Activated CD4-positive, alpha-beta T cell treated with anti-CD3 and anti-CD28 coated beads for 36 hours (primary cell): ENCODE data around the gene CPNE8. TPM values are rescaled to one million over a fixed set of nuclear protein-coding genes. Genes with fewer than 3 reads are reported as not detected.

Experiments used
- ATAC-seq: fragments of 200-7000 bp; cut with Tn5 transposase; one replicate; pipeline ENCODE4 v1.10.0; 2021; ENCODE audit warnings: mild to moderate bottlenecking, moderate library complexity
- CTCF ChIA-PET: fragments of 350-600 bp; sonication (Branson Sonifier 250); formaldehyde crosslinking; loops from one replicate; lab custom pipeline; 2021; ENCODE audit warnings: antibody characterized with exemption; lab: Charles Lee
- POLR2A ChIA-PET: fragments of 350-600 bp; sonication (Branson Sonifier 250); formaldehyde crosslinking; loops from one replicate; lab custom pipeline; 2021; ENCODE audit warnings: antibody characterized with exemption, inconsistent platforms; lab: Charles Lee
- DNase-seq: peaks from one replicate; pipeline ENCODE4 v3.0.0-alpha.2; 2020
- H3K27ac Mint-ChIP-seq: one replicate; pipeline ENCODE4 v1.8.0; 2021; ENCODE audit warnings: mixed read lengths
- H3K27me3 Mint-ChIP-seq: one replicate; pipeline ENCODE4 v1.8.0; 2021; ENCODE audit warnings: mixed read lengths
- H3K36me3 Mint-ChIP-seq: one replicate; pipeline ENCODE4 v1.8.0; 2021; ENCODE audit warnings: low read depth, mixed read lengths
- H3K4me1 Mint-ChIP-seq: one replicate; pipeline ENCODE4 v1.8.0; 2021; ENCODE audit warnings: mixed read lengths
- H3K4me3 Mint-ChIP-seq: one replicate; pipeline ENCODE4 v1.8.0; 2021; ENCODE audit warnings: mild to moderate bottlenecking, moderate library complexity, mixed read lengths
- H3K9me3 Mint-ChIP-seq: one replicate; pipeline ENCODE4 v1.8.0; 2021; ENCODE audit warnings: low read depth, mixed read lengths
- intact Hi-C, 2 experiments: fragments of 100-400 bp; cut with DNase I in 1 of 2; cut with micrococcal nuclease in 1 of 2; formaldehyde crosslinking; loops; one replicate each; pipeline versions ENCODE4 v1.14.2 to v1.15.1; 2022 to 2024; cut with DNase I, micrococcal nuclease
- total RNA-seq, 2 experiments: library from RNA; stranded (reverse); gene quantifications; one replicate each; pipeline ENCODE4 v1.2.3, GENCODE V29; 2021

CPNE8 gene
- total RNA-seq, 2 experiments from 2014 or later: 3.0 to 4.6 TPM

GRCh38 chr12:38823314-38823713 lies 82.1 kb downstream of the CPNE8 start:
- no peak overlapping the region for H3K4me3 Mint-ChIP-seq
- ATAC-seq (no peak), DNase-seq (no peak)
- H3K9me3 Mint-ChIP-seq: peaks cover 2% of the 10 kb centered on the region
- H3K27me3 Mint-ChIP-seq: no peaks in the 10 kb centered on the region
- no peak overlapping the region for H3K27ac Mint-ChIP-seq
- no peaks in the 10 kb centered on the region for H3K4me1 Mint-ChIP-seq
- intact Hi-C loops: no loop called here
- H3K36me3 Mint-ChIP-seq: no peaks in the 10 kb centered on the region
- POLR2A ChIA-PET: no interaction called here
- CTCF ChIA-PET: interaction anchor here (1.1 kb wide), 1 partner anchor 14 kb away, joined by 3 read pairs; no protein-coding TSS in a partner anchor

- H3K4me1 Mint-ChIP-seq: no peaks in the 10 kb centered on the region
- H3K27me3 Mint-ChIP-seq: no peaks in the 10 kb centered on the region
- DNase-seq (no peak), ATAC-seq (no peak)
- H3K4me3 Mint-ChIP-seq: no peak overlapping the region
- no peak overlapping the region for H3K27ac Mint-ChIP-seq
- intact Hi-C loops: no loop called here
- H3K9me3 Mint-ChIP-seq: peaks cover 3% of the 10 kb centered on the region
- H3K36me3 Mint-ChIP-seq: peaks cover under 1% of the 10 kb centered on the region
- ChIA-PET CTCF (no interaction called here), POLR2A (no interaction called here)
Observed at GRCh38 chr12:38817942-38818341, 87.4 kb downstream of the CPNE8 start.

- H3K27ac Mint-ChIP-seq: no peak overlapping the region
- ChIA-PET POLR2A (no interaction called here), CTCF (no interaction called here)
- DNase-seq (no peak), ATAC-seq (no peak)
- no peaks in the 10 kb centered on the region for H3K4me1 Mint-ChIP-seq
- H3K4me3 Mint-ChIP-seq: no peak overlapping the region
- peaks cover 20% of the 10 kb centered on the region for H3K9me3 Mint-ChIP-seq
- intact Hi-C loops: no loop called here
- H3K27me3 Mint-ChIP-seq: no peaks in the 10 kb centered on the region
- peaks cover 13% of the 10 kb centered on the region for H3K36me3 Mint-ChIP-seq
Observed at GRCh38 chr12:38813923-38814322, 91.5 kb downstream of the CPNE8 start.

DNA sequence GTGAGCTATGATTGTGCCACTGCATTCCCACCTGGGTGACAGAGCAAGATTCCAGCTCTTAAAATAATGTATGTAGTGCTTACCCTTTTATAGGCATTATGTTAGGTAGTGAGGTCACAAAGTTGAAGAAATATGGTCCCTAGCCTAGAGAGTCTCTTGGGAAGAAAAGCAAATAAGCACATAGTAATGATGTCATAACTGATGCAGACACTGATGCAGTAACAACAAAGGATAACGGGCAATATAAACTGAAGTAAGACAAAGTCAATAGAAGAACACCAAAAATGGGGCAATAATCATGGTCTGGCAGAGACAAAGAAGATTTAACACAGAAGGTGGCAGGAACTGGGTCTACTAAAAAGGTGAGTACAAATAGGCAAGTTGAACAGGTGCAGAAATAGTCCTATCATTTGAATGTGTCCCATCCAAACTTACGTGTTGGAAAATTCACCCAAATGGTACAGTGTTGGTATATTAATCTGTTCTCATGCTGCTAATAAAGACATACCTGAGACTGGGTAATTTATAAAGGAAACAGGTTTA lies 93.5 kb downstream of the CPNE8 start:
- Mint-ChIP-seq H3K36me3 (peaks cover 13% of the 10 kb centered on the region), H3K27ac (no peak overlapping the region), H3K9me3 (peaks cover 20% of the 10 kb centered on the region), H3K4me1 (no peaks in the 10 kb centered on the region), H3K27me3 (no peaks in the 10 kb centered on the region), H3K4me3 (no peak overlapping the region)
- DNase-seq: no peak
- ChIA-PET CTCF (no interaction called here), POLR2A (no interaction called here)
- no peak for ATAC-seq
- intact Hi-C loops: no loop called here

- Mint-ChIP-seq H3K27me3 (no peaks in the 10 kb centered on the region), H3K4me3 (no peak overlapping the region), H3K4me1 (no peaks in the 10 kb centered on the region), H3K9me3 (peaks cover 20% of the 10 kb centered on the region), H3K36me3 (peaks cover 13% of the 10 kb centered on the region), H3K27ac (no peak overlapping the region)
- ATAC-seq (no peak), DNase-seq (no peak)
- ChIA-PET CTCF (no interaction called here), POLR2A (no interaction called here)
- intact Hi-C loops: no loop called here
Observed at GRCh38 chr12:38809832-38810231, 95.6 kb downstream of the CPNE8 start.

DNA sequence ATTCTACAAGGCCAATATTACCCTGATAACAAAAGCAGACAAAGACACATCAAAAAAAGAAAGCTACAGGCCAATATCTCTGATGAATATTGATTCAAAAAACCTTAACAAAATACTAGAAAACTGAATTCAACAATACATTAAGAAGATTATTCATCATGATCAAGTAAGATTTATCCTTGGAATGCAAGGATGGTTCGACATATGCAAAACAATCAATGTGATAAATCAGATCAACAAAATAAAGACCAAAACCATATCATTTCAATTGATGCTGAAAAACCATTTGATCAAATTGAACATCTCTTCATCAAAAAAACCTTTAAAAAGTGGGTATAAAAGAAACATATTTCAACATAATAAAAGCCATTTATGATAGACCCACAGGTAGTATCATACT lies 117.3 kb downstream of the CPNE8 start:
- intact Hi-C loops: no loop called here
- peaks cover 26% of the 10 kb centered on the region for H3K9me3 Mint-ChIP-seq
- no peak overlapping the region for H3K27ac Mint-ChIP-seq

DNA sequence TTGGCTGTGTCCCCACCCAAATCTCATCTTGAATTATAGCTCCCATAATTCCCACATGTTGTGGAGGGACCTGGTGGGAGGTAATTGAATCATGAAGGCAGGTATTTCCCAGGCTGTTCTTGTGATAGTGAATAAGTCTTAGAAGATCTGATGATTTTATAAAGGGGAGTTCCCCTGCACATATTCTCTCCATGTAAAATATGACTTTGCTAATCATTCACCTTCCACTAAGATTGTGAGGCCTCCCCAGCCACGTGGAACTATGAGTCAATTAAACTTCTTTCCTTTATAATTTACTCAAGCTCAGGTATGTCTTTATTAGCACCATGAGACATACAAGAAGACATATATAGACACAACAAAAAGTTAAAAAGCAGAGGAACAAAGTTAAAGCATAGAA lies 120.0 kb downstream of the CPNE8 start:
- H3K27me3 Mint-ChIP-seq: no peaks in the 10 kb centered on the region
- peak; percentile 44 for ATAC-seq
- POLR2A ChIA-PET: no interaction called here

More for the DNA sequence above, 117.3 kb downstream of the CPNE8 start:
- ATAC-seq: no peak
- Mint-ChIP-seq H3K36me3 (peaks cover 13% of the 10 kb centered on the region), H3K4me3 (no peak overlapping the region), H3K27me3 (no peaks in the 10 kb centered on the region), H3K4me1 (peaks cover 5% of the 10 kb centered on the region)
- ChIA-PET CTCF (interaction anchor here (0.6 kb wide), 1 partner anchor 118 kb away, joined by 3 read pairs; no protein-coding TSS in a partner anchor), POLR2A (no interaction called here)
- no peak for DNase-seq

GRCh38 chr12:38783304-38783703 lies 122.1 kb downstream of the CPNE8 start:
- ATAC-seq (no peak), DNase-seq (no peak)
- Mint-ChIP-seq H3K36me3 (peaks cover 20% of the 10 kb centered on the region), H3K9me3 (peaks cover 18% of the 10 kb centered on the region), H3K4me1 (peaks cover 11% of the 10 kb centered on the region), H3K4me3 (no peak overlapping the region), H3K27me3 (no peaks in the 10 kb centered on the region), H3K27ac (no peak overlapping the region)
- ChIA-PET CTCF (no interaction called here), POLR2A (no interaction called here)
- intact Hi-C loops: no loop called here

More for the DNA sequence above, 120.0 kb downstream of the CPNE8 start:
- peaks cover 23% of the 10 kb centered on the region for H3K9me3 Mint-ChIP-seq
- H3K27ac Mint-ChIP-seq: no peak overlapping the region
- DNase-seq: no peak
- H3K4me3 Mint-ChIP-seq: no peak overlapping the region
- CTCF ChIA-PET: no interaction called here
- peaks cover 14% of the 10 kb centered on the region for H3K36me3 Mint-ChIP-seq
- peaks cover 11% of the 10 kb centered on the region for H3K4me1 Mint-ChIP-seq
- intact Hi-C loops: no loop called here

DNA sequence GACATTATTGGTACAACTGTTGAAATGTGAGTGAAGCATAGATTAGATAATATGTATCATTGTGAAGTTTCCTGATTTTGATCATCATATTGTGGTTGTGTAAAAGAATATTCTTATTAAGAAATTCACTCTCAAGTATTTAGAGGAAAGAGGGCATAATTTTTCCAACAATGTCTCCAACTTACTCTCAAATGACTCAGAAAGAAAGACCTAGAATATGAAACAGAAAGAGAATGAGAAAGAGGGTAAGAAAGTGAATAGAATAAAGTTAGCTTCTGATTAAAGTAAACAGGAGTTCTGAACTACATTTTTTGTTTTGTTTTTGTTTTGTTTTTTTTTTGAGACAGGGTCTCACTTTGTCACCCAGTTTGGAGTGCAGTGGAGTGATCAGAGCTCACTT lies 123.0 kb downstream of the CPNE8 start:
- Mint-ChIP-seq H3K27ac (no peak overlapping the region), H3K9me3 (peaks cover 18% of the 10 kb centered on the region), H3K4me1 (peaks cover 11% of the 10 kb centered on the region), H3K27me3 (no peaks in the 10 kb centered on the region), H3K36me3 (peaks cover 13% of the 10 kb centered on the region), H3K4me3 (no peak overlapping the region)
- intact Hi-C loops: no loop called here
- POLR2A ChIA-PET: interaction anchor here (0.6 kb wide), 1 partner anchor 138 kb away, joined by 4 read pairs; no protein-coding TSS in a partner anchor
- DNase-seq: no peak
- CTCF ChIA-PET: no interaction called here
- ATAC-seq: no peak

- Mint-ChIP-seq H3K27ac (no peak overlapping the region), H3K4me1 (peaks cover 11% of the 10 kb centered on the region), H3K4me3 (no peak overlapping the region), H3K9me3 (peaks cover 7% of the 10 kb centered on the region), H3K27me3 (no peaks in the 10 kb centered on the region), H3K36me3 (peaks cover 7% of the 10 kb centered on the region)
- ChIA-PET CTCF (no interaction called here), POLR2A (no interaction called here)
- intact Hi-C loops: loop anchor here (5.0 to 10.0 kb wide), 2 partner anchors 128 to 131 kb away; partner anchors contain the start of gene CPNE8 (in 2 of the 2)
- DNase-seq: no peak
- ATAC-seq: no peak
Observed at GRCh38 chr12:38776647-38777046, 128.7 kb downstream of the CPNE8 start.

GRCh38 chr12:38775457-38775856 lies 129.9 kb downstream of the CPNE8 start:
- Mint-ChIP-seq H3K36me3 (peaks cover 5% of the 10 kb centered on the region), H3K27me3 (no peaks in the 10 kb centered on the region), H3K27ac (no peak overlapping the region), H3K9me3 (peaks cover 6% of the 10 kb centered on the region), H3K4me1 (peaks cover 13% of the 10 kb centered on the region), H3K4me3 (no peak overlapping the region)
- ATAC-seq (peak; percentile 63), DNase-seq (no peak)
- intact Hi-C loops: loop anchor here (5.0 to 10.0 kb wide), 2 partner anchors 129 to 132 kb away; partner anchors contain the start of gene CPNE8 (in 2 of the 2)
- POLR2A ChIA-PET: no interaction called here
- CTCF ChIA-PET: no interaction called here

DNA sequence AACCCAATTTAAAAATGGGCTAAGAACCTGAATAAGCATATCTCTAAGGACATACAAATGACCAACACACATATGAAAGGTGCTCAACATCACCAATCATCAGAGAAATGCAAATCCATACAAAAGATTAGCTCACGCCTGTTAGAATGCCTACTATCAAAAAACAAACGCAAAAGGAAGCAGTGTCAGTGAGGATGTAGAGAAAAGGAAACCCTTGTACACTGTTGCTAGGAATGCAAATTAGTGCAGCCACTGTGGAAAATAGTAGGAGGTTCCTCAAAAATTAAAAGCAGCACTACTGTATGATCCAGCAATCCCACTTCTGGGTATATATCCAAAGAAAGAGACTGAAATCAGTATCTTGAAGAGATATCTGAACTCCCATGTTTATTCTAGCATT lies 133.0 kb downstream of the CPNE8 start:
- ATAC-seq: no peak
- intact Hi-C loops: loop anchor here in 1 of 2 experiments (10.0 kb wide), 1 partner anchor 132 kb away; the partner anchor contains the start of gene CPNE8
- H3K36me3 Mint-ChIP-seq: no peaks in the 10 kb centered on the region

More for the DNA sequence above, 133.0 kb downstream of the CPNE8 start:
- DNase-seq: no peak
- Mint-ChIP-seq H3K9me3 (no peaks in the 10 kb centered on the region), H3K4me1 (peaks cover 13% of the 10 kb centered on the region), H3K4me3 (no peak overlapping the region), H3K27ac (no peak overlapping the region), H3K27me3 (no peaks in the 10 kb centered on the region)
- ChIA-PET POLR2A (interaction anchor here (1.0 kb wide), 1 partner anchor 134 kb away, joined by 4 read pairs; the partner anchor contains the start of gene CPNE8), CTCF (no interaction called here)
